ENCODE measurements around the gene TAF6. TPM values are rescaled to one million over a fixed set of nuclear protein-coding genes. Genes with fewer than 3 reads are reported as not detected.

The TAF6 gene
- polyA plus RNA-seq, 2 of the 4 experiments (the other 2 are of a cell fraction) = 36.2 to 57.0 TPM

- WGBS (ENCODE audit: missing lambda C conversion rate) = 92% methylated on average over 5 of the region's 5 CpGs
- Histone ChIP-seq H3K9me3 (peaks cover 18% of the 10 kb centered on the region), H3K4me3 (no peak overlapping the region), H3K4me1 (no peaks in the 10 kb centered on the region), H3K27ac (no peak overlapping the region), H3K4me2 (no peak overlapping the region)
- ATAC-seq (no peak), FAIRE-seq (no peak), DNase-seq (ENCODE audit: low read depth in 1 of 2, low spot score in 1 of 2) (no peak)
- CTCF ChIA-PET = interaction anchor here (0.7 to 12.5 kb wide), 6 partner anchors 7 to 140 kb away, joined by 3 to 128 read pairs (median 4); partner anchors contain the start of genes TRIM4 and ZKSCAN1
- TF ChIP-seq USF2 (IDR thresholded peaks at IDR 0.05) (no peak), CBX8 (IDR thresholded peaks at IDR 0.05) (no peak), ZNF302 (CRISPR knock-in tag; IDR thresholded peaks at IDR 0.05) (no peak), ELK1 (IDR thresholded peaks at IDR 0.05; ENCODE audit: low read depth, low read length) (no peak), BCL3 (IDR thresholded peaks at IDR 0.05) (no peak), NFE2L2 (conservative IDR thresholded peaks at IDR 0.05; ENCODE audit: low read length) (no peak), RFX5 (IDR thresholded peaks at IDR 0.05) (no peak), EHMT2 (IDR thresholded peaks at IDR 0.05; ENCODE audit: low read depth) (no peak), HMGXB4 (CRISPR knock-in tag; IDR thresholded peaks at IDR 0.05; ENCODE audit: borderline replicate concordance) (no peak), HDAC2 (IDR thresholded peaks at IDR 0.05) (no peak), ESRRA (IDR thresholded peaks at IDR 0.05; ENCODE audit: borderline replicate concordance, low read length) (no peak), ZFP36 (IDR thresholded peaks at IDR 0.05; ENCODE audit: borderline replicate concordance, partially characterized antibody) (no peak), MYC (IDR thresholded peaks at IDR 0.05; ENCODE audit: borderline replicate concordance, low read length) (no peak), ZSCAN20 (CRISPR knock-in tag; IDR thresholded peaks at IDR 0.05) (no peak), RARB (CRISPR knock-in tag; IDR thresholded peaks at IDR 0.05) (no peak), POLR2AphosphoS2 (conservative IDR thresholded peaks at IDR 0.05; ENCODE audit: low read length) (no peak), EHF (CRISPR knock-in tag; IDR thresholded peaks at IDR 0.05) (no peak)
- POLR2A ChIA-PET = interaction anchor here (0.8 kb wide), 1 partner anchor 18 kb away, joined by 3 read pairs; no protein-coding TSS in a partner anchor
Measured at GRCh38 chr7:100059251-100059739, 59.9 kb downstream of the TAF6 start.

Small RNA genes lying within 50 kb of the gene (small RNA-seq; reads per million reads assigned to genes)
- gene MIR106B (337 to 86,167 (median 23,897) reads per million in 6 experiments), gene MIR25 (102 to 12,205 (median 6,822) reads per million in 6 experiments), gene MIR93 (1,888 to 110,326 (median 81,840) reads per million in 6 experiments)

Other genes starting within 250 kb of the TAF6 start
- gene OR2AE1, start 242.3 kb downstream of the TAF6 start, polyA plus RNA-seq (2011; rRNA removed) = 0.09 and 0.15 TPM in 2 replicates
- not detected in 3 replicates for gene OR2AE1, start 242.3 kb downstream of the TAF6 start, polyA plus RNA-seq (2017; fragmentation: RNase III; extraction: RNeasy Plus Mini Kit Qiagen cat#74134 plus additional on column Dnase treatment)
- gene TRIM4, start 199.8 kb downstream of the TAF6 start, polyA plus RNA-seq (2011; rRNA removed) = 33.8 and 34.3 TPM in 2 replicates
- gene TRIM4, start 199.8 kb downstream of the TAF6 start, polyA plus RNA-seq (2017; fragmentation: RNase III; extraction: RNeasy Plus Mini Kit Qiagen cat#74134 plus additional on column Dnase treatment) = 25.6 to 26.5 TPM (median 25.9 TPM) in 3 replicates
- 0.30 and 0.36 TPM in 2 replicates for gene GJC3, start 189.7 kb downstream of the TAF6 start, polyA plus RNA-seq (2011; rRNA removed)
- gene GJC3, start 189.7 kb downstream of the TAF6 start, polyA plus RNA-seq (2017; fragmentation: RNase III; extraction: RNeasy Plus Mini Kit Qiagen cat#74134 plus additional on column Dnase treatment) = 0.10 to 0.20 TPM in 2 of 3 replicates, not detected in the other
- 0.13 and 0.48 TPM in 2 replicates for gene AZGP1, start 143.3 kb downstream of the TAF6 start, polyA plus RNA-seq (2011; rRNA removed)
- gene AZGP1, start 143.3 kb downstream of the TAF6 start, polyA plus RNA-seq (2017; fragmentation: RNase III; extraction: RNeasy Plus Mini Kit Qiagen cat#74134 plus additional on column Dnase treatment) = 0.07 TPM in 1 of 3 replicates, not detected in the others
- 23.9 and 25.7 TPM in 2 replicates for gene ZKSCAN1, start 103.8 kb downstream of the TAF6 start, polyA plus RNA-seq (2011; rRNA removed)
- gene ZKSCAN1, start 103.8 kb downstream of the TAF6 start, polyA plus RNA-seq (2017; fragmentation: RNase III; extraction: RNeasy Plus Mini Kit Qiagen cat#74134 plus additional on column Dnase treatment) = 11.4 to 11.9 TPM (median 11.4 TPM) in 3 replicates
- 17.9 and 18.3 TPM in 2 replicates for gene ZSCAN21, start 69.6 kb downstream of the TAF6 start, polyA plus RNA-seq (2011; rRNA removed)
- 8.3 to 9.2 TPM (median 9.1 TPM) in 3 replicates for gene ZSCAN21, start 69.6 kb downstream of the TAF6 start, polyA plus RNA-seq (2017; fragmentation: RNase III; extraction: RNeasy Plus Mini Kit Qiagen cat#74134 plus additional on column Dnase treatment)
- 29.0 and 30.2 TPM in 2 replicates for gene ZNF3, start 37.6 kb downstream of the TAF6 start, polyA plus RNA-seq (2011; rRNA removed)
- 19.9 to 23.7 TPM (median 22.5 TPM) in 3 replicates for gene ZNF3, start 37.6 kb downstream of the TAF6 start, polyA plus RNA-seq (2017; fragmentation: RNase III; extraction: RNeasy Plus Mini Kit Qiagen cat#74134 plus additional on column Dnase treatment)
- 190 and 192 TPM in 2 replicates for gene COPS6, start 30.4 kb downstream of the TAF6 start, polyA plus RNA-seq (2011; rRNA removed)
- gene COPS6, start 30.4 kb downstream of the TAF6 start, polyA plus RNA-seq (2017; fragmentation: RNase III; extraction: RNeasy Plus Mini Kit Qiagen cat#74134 plus additional on column Dnase treatment) = 205 to 295 TPM (median 219 TPM) in 3 replicates
- 138 and 145 TPM in 2 replicates for gene MCM7, start 18.0 kb downstream of the TAF6 start, polyA plus RNA-seq (2011; rRNA removed)
- 265 to 287 TPM (median 280 TPM) in 3 replicates for gene MCM7, start 18.0 kb downstream of the TAF6 start, polyA plus RNA-seq (2017; fragmentation: RNase III; extraction: RNeasy Plus Mini Kit Qiagen cat#74134 plus additional on column Dnase treatment)
- gene AP4M1, start 17.7 kb downstream of the TAF6 start, polyA plus RNA-seq (2011; rRNA removed) = 13.7 and 16.6 TPM in 2 replicates
- 16.5 to 18.3 TPM (median 18.1 TPM) in 3 replicates for gene AP4M1, start 17.7 kb downstream of the TAF6 start, polyA plus RNA-seq (2017; fragmentation: RNase III; extraction: RNeasy Plus Mini Kit Qiagen cat#74134 plus additional on column Dnase treatment)
- gene CNPY4, start 276 bp upstream of the TAF6 start, polyA plus RNA-seq (2011; rRNA removed) = 11.3 and 11.7 TPM in 2 replicates
- 16.8 to 26.2 TPM (median 22.8 TPM) in 3 replicates for gene CNPY4, start 276 bp upstream of the TAF6 start, polyA plus RNA-seq (2017; fragmentation: RNase III; extraction: RNeasy Plus Mini Kit Qiagen cat#74134 plus additional on column Dnase treatment)
- gene MBLAC1, start 7.6 kb upstream of the TAF6 start, polyA plus RNA-seq (2011; rRNA removed) = 0.45 and 0.63 TPM in 2 replicates
- 2.5 to 3.3 TPM (median 2.6 TPM) in 3 replicates for gene MBLAC1, start 7.6 kb upstream of the TAF6 start, polyA plus RNA-seq (2017; fragmentation: RNase III; extraction: RNeasy Plus Mini Kit Qiagen cat#74134 plus additional on column Dnase treatment)
- gene LAMTOR4, start 29.6 kb upstream of the TAF6 start, polyA plus RNA-seq (2011; rRNA removed) = 123 and 152 TPM in 2 replicates
- gene LAMTOR4, start 29.6 kb upstream of the TAF6 start, polyA plus RNA-seq (2017; fragmentation: RNase III; extraction: RNeasy Plus Mini Kit Qiagen cat#74134 plus additional on column Dnase treatment) = 168 to 180 TPM (median 177 TPM) in 3 replicates
- gene TRAPPC14, start 39.4 kb upstream of the TAF6 start, polyA plus RNA-seq (2011; rRNA removed) = 3.4 and 5.7 TPM in 2 replicates
- 12.0 to 15.6 TPM (median 14.1 TPM) in 3 replicates for gene TRAPPC14, start 39.4 kb upstream of the TAF6 start, polyA plus RNA-seq (2017; fragmentation: RNase III; extraction: RNeasy Plus Mini Kit Qiagen cat#74134 plus additional on column Dnase treatment)
- gene GAL3ST4, start 49.3 kb upstream of the TAF6 start, polyA plus RNA-seq (2011; rRNA removed) = 0.27 and 0.56 TPM in 2 replicates
- 0.08 to 0.16 TPM (median 0.10 TPM) in 3 replicates for gene GAL3ST4, start 49.3 kb upstream of the TAF6 start, polyA plus RNA-seq (2017; fragmentation: RNase III; extraction: RNeasy Plus Mini Kit Qiagen cat#74134 plus additional on column Dnase treatment)
- 1.1 and 1.8 TPM in 2 replicates for gene GPC2, start 58.0 kb upstream of the TAF6 start, polyA plus RNA-seq (2011; rRNA removed)
- gene GPC2, start 58.0 kb upstream of the TAF6 start, polyA plus RNA-seq (2017; fragmentation: RNase III; extraction: RNeasy Plus Mini Kit Qiagen cat#74134 plus additional on column Dnase treatment) = 1.9 to 3.0 TPM (median 2.9 TPM) in 3 replicates
- gene STAG3, start 58.6 kb upstream of the TAF6 start, polyA plus RNA-seq (2011; rRNA removed) = 0.25 and 0.36 TPM in 2 replicates
- gene STAG3, start 58.6 kb upstream of the TAF6 start, polyA plus RNA-seq (2017; fragmentation: RNase III; extraction: RNeasy Plus Mini Kit Qiagen cat#74134 plus additional on column Dnase treatment) = 0.50 to 0.66 TPM (median 0.55 TPM) in 3 replicates
- gene PVRIG, start 100.6 kb upstream of the TAF6 start, polyA plus RNA-seq (2011; rRNA removed) = not detected in 2 replicates
- gene PVRIG, start 100.6 kb upstream of the TAF6 start, polyA plus RNA-seq (2017; fragmentation: RNase III; extraction: RNeasy Plus Mini Kit Qiagen cat#74134 plus additional on column Dnase treatment) = not detected in 3 replicates
- gene SPDYE3, start 188.3 kb upstream of the TAF6 start, polyA plus RNA-seq (2011; rRNA removed) = 0.04 TPM in 1 of 2 replicates, not detected in the other
- gene SPDYE3, start 188.3 kb upstream of the TAF6 start, polyA plus RNA-seq (2017; fragmentation: RNase III; extraction: RNeasy Plus Mini Kit Qiagen cat#74134 plus additional on column Dnase treatment) = 0.04 TPM in 1 of 3 replicates, not detected in the others
- gene PILRB, start 238.8 kb upstream of the TAF6 start, polyA plus RNA-seq (2011; rRNA removed) = 24.9 and 28.6 TPM in 2 replicates
- gene PILRB, start 238.8 kb upstream of the TAF6 start, polyA plus RNA-seq (2017; fragmentation: RNase III; extraction: RNeasy Plus Mini Kit Qiagen cat#74134 plus additional on column Dnase treatment) = 45.3 to 47.8 TPM (median 46.7 TPM) in 3 replicates